CD4-positive, alpha-beta T cell (primary cell): ENCODE measurements around the gene CSRP1. TPM values are rescaled to one million over a fixed set of nuclear protein-coding genes. Genes with fewer than 3 reads are reported as not detected.

Experiments used
- ATAC-seq: fragments of 200-7000 bp; cut with Tn5 transposase; one replicate; pipeline ENCODE4 v1.10.0; 2022; ENCODE audit warnings: mild to moderate bottlenecking; ENCODE audit not compliant: poor library complexity
- CTCF ChIA-PET: fragments of 350-600 bp; sonication (Branson Sonifier 250); formaldehyde crosslinking; loops from one replicate; lab custom pipeline; 2021; ENCODE audit warnings: antibody characterized with exemption, inconsistent platforms; lab: Charles Lee
- POLR2A ChIA-PET: fragments of 350-600 bp; sonication (Branson Sonifier 250); formaldehyde crosslinking; loops from one replicate; lab custom pipeline; 2021; ENCODE audit warnings: antibody characterized with exemption, inconsistent platforms; lab: Charles Lee
- DNase-seq, 14 experiments: peaks; one replicate each; pipeline ENCODE4 v3.0.0-alpha.2; 2013 to 2020; ENCODE audit warnings: mixed read lengths in 2 of 14
- H3K27ac ChIP-seq, 2 donors: one replicate each; pipeline versions ENCODE4 v1.5.1 to v1.7.0; 2013; ENCODE audit warnings: low read length in 2 of 2, low read depth in 1 of 2, mild to moderate bottlenecking in 1 of 2
- H3K27me3 ChIP-seq, 2 experiments: 1 replicate in 1 of 2; 2 replicates in 1 of 2; pipeline versions ENCODE4 v1.6.1 to v1.7.0; 2013; ENCODE audit warnings: low read length in 2 of 2, control low read depth in 1 of 2, mild to moderate bottlenecking in 1 of 2, moderate library complexity in 1 of 2; ENCODE audit not compliant: insufficient read depth in 2 of 2, control insufficient read depth in 1 of 2
- H3K36me3 ChIP-seq: one replicate; pipeline ENCODE4 v1.6.1; 2013; ENCODE audit warnings: low read length, control low read depth; ENCODE audit not compliant: insufficient read depth
- H3K4me1 ChIP-seq: one replicate; pipeline ENCODE4 v1.6.1; 2013; ENCODE audit warnings: low read length, control low read depth; ENCODE audit not compliant: insufficient read depth
- H3K4me3 ChIP-seq: one replicate; pipeline ENCODE4 v1.5.1; 2013; ENCODE audit warnings: mild to moderate bottlenecking, low read length, moderate library complexity
- H3K9me3 ChIP-seq, 2 experiments: 1 replicate in 1 of 2; 2 replicates in 1 of 2; pipeline versions ENCODE4 v1.6.1 to v1.7.0; 2013; ENCODE audit warnings: low read length in 2 of 2, mild to moderate bottlenecking in 2 of 2, control low read depth in 1 of 2, moderate library complexity in 1 of 2; ENCODE audit not compliant: control insufficient read depth in 1 of 2, insufficient read depth in 1 of 2
- H3K27ac Mint-ChIP-seq: one replicate; pipeline ENCODE4 v1.8.0; 2020; ENCODE audit warnings: mixed read lengths
- H3K27me3 Mint-ChIP-seq: one replicate; pipeline ENCODE4 v1.8.0; 2021; ENCODE audit warnings: mixed read lengths
- H3K36me3 Mint-ChIP-seq: one replicate; pipeline ENCODE4 v1.8.0; 2021; ENCODE audit warnings: low read depth, mixed read lengths
- H3K4me1 Mint-ChIP-seq: one replicate; pipeline ENCODE4 v1.8.0; 2021; ENCODE audit warnings: low read depth, mixed read lengths
- H3K4me3 Mint-ChIP-seq: one replicate; pipeline ENCODE4 v1.8.0; 2020; ENCODE audit warnings: mild to moderate bottlenecking, mixed read lengths
- H3K9me3 Mint-ChIP-seq: one replicate; pipeline ENCODE4 v1.8.0; 2020; ENCODE audit warnings: mixed read lengths
- intact Hi-C, 2 experiments: fragments of 100-400 bp; cut with DNase I in 1 of 2; cut with micrococcal nuclease in 1 of 2; formaldehyde crosslinking; loops; one replicate each; pipeline versions ENCODE4 v1.15.1 to v1.9.0; 2023 to 2025; cut with DNase I, micrococcal nuclease
- total RNA-seq, 174 experiments: library from RNA in 2 of 174; stranded (reverse) in 2 of 174; gene quantifications; one replicate each; pipeline ENCODE4 v1.2.3 and lab custom pipeline; 2021 to 2026
- TF ChIP-seq, protein P1 (sequence below): fragments of 200-600 bp; IDR thresholded peaks from one replicate; pipeline ENCODE4 v1.8.0; 2022; ENCODE audit warnings: antibody characterized with exemption, mild to moderate bottlenecking

CSRP1 gene
- total RNA-seq, 2 experiments from 2014 or later, result 34.8 to 39.9 TPM

DNA sequence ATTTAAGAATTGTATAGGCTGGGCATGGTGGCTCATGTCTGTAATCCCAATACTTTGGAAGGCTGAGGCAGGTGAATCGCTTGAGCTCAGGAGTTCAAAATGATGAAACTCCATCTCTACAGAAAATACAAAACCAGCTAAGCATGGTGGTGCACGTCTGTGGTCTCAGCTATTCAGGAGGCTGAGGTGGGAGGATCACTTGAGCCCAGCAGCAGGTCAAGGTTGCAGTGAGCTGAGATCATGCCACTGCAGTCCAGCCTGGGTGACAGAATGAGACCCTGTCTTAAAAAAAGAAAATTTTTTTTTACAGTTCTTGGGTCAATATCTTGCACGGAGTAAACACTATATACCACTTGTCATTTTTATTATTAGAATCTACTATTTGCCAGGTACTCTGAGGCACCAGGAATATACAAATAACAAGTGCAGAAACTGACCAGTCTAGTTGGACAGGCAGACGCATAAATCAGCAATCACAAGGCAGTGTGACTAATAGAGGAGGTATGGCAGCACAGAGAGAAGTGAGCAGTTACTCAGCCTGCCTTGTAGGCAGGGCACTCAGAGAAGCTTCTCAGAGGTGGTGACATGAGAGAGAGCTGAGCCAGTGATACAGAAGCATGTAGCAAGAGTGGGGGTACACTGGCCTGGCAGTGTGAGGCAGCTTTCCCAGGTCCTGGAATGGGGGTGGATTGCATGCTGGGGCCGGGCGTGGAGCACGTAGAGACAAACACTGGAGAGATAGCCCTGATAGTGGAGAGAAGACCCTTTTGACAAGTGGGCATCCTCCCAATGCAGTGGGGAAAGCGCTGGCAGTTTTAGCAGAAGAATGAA lies 45.9 kb downstream of the CSRP1 start:
- TF ChIP-seq, protein P1, sequence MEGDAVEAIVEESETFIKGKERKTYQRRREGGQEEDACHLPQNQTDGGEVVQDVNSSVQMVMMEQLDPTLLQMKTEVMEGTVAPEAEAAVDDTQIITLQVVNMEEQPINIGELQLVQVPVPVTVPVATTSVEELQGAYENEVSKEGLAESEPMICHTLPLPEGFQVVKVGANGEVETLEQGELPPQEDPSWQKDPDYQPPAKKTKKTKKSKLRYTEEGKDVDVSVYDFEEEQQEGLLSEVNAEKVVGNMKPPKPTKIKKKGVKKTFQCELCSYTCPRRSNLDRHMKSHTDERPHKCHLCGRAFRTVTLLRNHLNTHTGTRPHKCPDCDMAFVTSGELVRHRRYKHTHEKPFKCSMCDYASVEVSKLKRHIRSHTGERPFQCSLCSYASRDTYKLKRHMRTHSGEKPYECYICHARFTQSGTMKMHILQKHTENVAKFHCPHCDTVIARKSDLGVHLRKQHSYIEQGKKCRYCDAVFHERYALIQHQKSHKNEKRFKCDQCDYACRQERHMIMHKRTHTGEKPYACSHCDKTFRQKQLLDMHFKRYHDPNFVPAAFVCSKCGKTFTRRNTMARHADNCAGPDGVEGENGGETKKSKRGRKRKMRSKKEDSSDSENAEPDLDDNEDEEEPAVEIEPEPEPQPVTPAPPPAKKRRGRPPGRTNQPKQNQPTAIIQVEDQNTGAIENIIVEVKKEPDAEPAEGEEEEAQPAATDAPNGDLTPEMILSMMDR, result no peak
- Mint-ChIP-seq H3K4me1 (no peaks in the 10 kb centered on the region), H3K9me3 (no peaks in the 10 kb centered on the region), H3K36me3 (no peaks in the 10 kb centered on the region), H3K27ac (no peak overlapping the region), H3K27me3 (peaks cover 7% of the 10 kb centered on the region), H3K4me3 (no peak overlapping the region)
- H3K4me3 ChIP-seq, result no peak overlapping the region
- no peaks in the 10 kb centered on the region for H3K4me1 ChIP-seq
- H3K27me3 ChIP-seq, result no peaks in the 10 kb centered on the region
- ChIA-PET POLR2A (no interaction called here), CTCF (no interaction called here)
- H3K9me3 ChIP-seq, result no peaks in the 10 kb centered on the region
- no peaks in the 10 kb centered on the region for H3K36me3 ChIP-seq
- DNase-seq (no peak), ATAC-seq (no peak)
- intact Hi-C loops, result no loop called here
- no peak overlapping the region for H3K27ac ChIP-seq

DNA sequence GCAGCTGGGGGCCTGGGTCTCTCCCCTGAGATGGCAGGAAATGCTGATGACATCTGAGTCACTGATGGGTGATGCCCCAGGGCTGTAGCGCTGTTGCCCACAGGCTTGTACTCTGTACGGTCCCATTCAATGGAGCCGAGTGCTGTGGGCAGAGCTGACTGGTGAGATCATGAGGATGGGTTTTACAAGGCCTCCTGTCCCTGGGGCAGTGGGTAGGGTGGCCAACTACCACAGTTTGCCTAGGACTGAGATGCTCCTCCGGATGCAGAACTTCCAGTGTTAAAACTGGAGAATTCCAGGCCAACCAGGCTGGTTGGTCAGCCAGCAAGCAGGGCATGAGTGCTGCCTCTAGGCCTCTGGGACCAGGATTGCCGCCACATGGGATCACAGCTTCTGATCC lies 47.1 kb downstream of the CSRP1 start:
- TF ChIP-seq, protein P1, result no peak

DNA sequence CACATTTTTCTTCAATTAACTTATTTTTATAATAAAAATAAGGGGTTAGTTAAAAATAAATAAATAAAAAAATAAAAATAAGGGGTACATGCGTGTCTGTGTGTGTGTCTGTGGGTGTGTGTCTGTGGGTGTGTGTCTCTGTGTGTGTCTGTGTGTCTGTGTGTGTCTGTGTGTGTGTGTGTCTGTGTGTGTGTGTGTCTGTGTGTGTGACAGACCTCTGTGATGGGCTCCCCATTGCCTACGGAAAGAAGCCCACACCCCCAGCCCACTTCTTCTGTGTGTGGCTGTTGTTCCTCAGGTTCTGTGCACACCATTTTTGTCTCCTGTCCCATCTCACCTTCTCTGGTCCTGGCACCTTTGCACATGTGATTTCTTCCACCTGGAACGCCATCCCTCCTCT lies 47.9 kb downstream of the CSRP1 start:
- POLR2A ChIA-PET, result no interaction called here
- H3K27me3 ChIP-seq, result no peaks in the 10 kb centered on the region
- Mint-ChIP-seq H3K27ac (no peak overlapping the region), H3K27me3 (no peaks in the 10 kb centered on the region), H3K4me1 (no peaks in the 10 kb centered on the region), H3K4me3 (no peak overlapping the region), H3K36me3 (no peaks in the 10 kb centered on the region), H3K9me3 (no peaks in the 10 kb centered on the region)
- no peaks in the 10 kb centered on the region for H3K4me1 ChIP-seq
- CTCF ChIA-PET, result interaction anchor here (1.5 kb wide), 1 partner anchor 54 kb away, joined by 3 read pairs; no protein-coding TSS in a partner anchor
- no peaks in the 10 kb centered on the region for H3K36me3 ChIP-seq
- DNase-seq (no peak), ATAC-seq (no peak)
- H3K4me3 ChIP-seq, result no peak overlapping the region
- intact Hi-C loops, result no loop called here
- TF ChIP-seq, protein P1, result no peak
- H3K27ac ChIP-seq, result no peak overlapping the region
- H3K9me3 ChIP-seq, result no peaks in the 10 kb centered on the region

More for the DNA sequence above, 47.1 kb downstream of the CSRP1 start:
- Mint-ChIP-seq H3K27ac (no peak overlapping the region), H3K4me1 (no peaks in the 10 kb centered on the region), H3K36me3 (no peaks in the 10 kb centered on the region), H3K9me3 (no peaks in the 10 kb centered on the region), H3K27me3 (no peaks in the 10 kb centered on the region), H3K4me3 (no peak overlapping the region)
- no peak for DNase-seq
- ChIA-PET POLR2A (no interaction called here), CTCF (interaction anchor here (0.5 to 1.5 kb wide), 2 partner anchors 53 to 430 kb away, joined by 3 read pairs; no protein-coding TSS in a partner anchor)
- no peak overlapping the region for H3K27ac ChIP-seq
- no peak for ATAC-seq
- no peak overlapping the region for H3K4me3 ChIP-seq
- no peaks in the 10 kb centered on the region for H3K4me1 ChIP-seq
- H3K36me3 ChIP-seq, result no peaks in the 10 kb centered on the region
- H3K27me3 ChIP-seq, result no peaks in the 10 kb centered on the region
- no peaks in the 10 kb centered on the region for H3K9me3 ChIP-seq
- intact Hi-C loops, result no loop called here
